HEK293 (cell line): ENCODE results near the gene RTP5.

ENCODE experiments used
- HIC1 ChIP-seq: fragments of 450-650 bp; formaldehyde crosslinking; IDR thresholded peaks from 2 replicates; pipeline ENCODE4 v1.5.1; 2016; ENCODE audit warnings: missing biosample characterization, missing genetic modification characterization
- KLF8 ChIP-seq: fragments of 450-650 bp; formaldehyde crosslinking; IDR thresholded peaks from 2 replicates; pipeline ENCODE4 v1.5.1; 2016; ENCODE audit warnings: missing biosample characterization, missing genetic modification characterization
- PRDM4 ChIP-seq: fragments of 450-650 bp; formaldehyde crosslinking; IDR thresholded peaks from 2 replicates; pipeline ENCODE4 v1.5.1; 2017; ENCODE audit warnings: missing biosample characterization, missing genetic modification characterization
- REST ChIP-seq: fragments of 450-650 bp; formaldehyde crosslinking; IDR thresholded peaks from 2 replicates; pipeline ENCODE4 v1.5.1; 2016; ENCODE audit warnings: missing biosample characterization, missing genetic modification characterization
- ZBTB1 ChIP-seq: fragments of 450-650 bp; formaldehyde crosslinking; IDR thresholded peaks from 2 replicates; pipeline ENCODE4 v1.5.1; 2016; ENCODE audit warnings: missing biosample characterization, missing genetic modification characterization
- ZNF121 ChIP-seq: fragments of 450-650 bp; formaldehyde crosslinking; IDR thresholded peaks from 2 replicates; pipeline ENCODE4 v1.5.1; 2016; ENCODE audit warnings: missing biosample characterization, missing genetic modification characterization
- ZNF157 ChIP-seq: fragments of 450-650 bp; formaldehyde crosslinking; IDR thresholded peaks from 2 replicates; pipeline ENCODE4 v1.5.1; 2016; ENCODE audit warnings: missing biosample characterization, missing genetic modification characterization
- ZNF274 ChIP-seq, 2 experiments: fragments of 200-500 bp in 1 of 2; fragments of 450-650 bp in 1 of 2; sonication (Bioruptor generic) in 1 of 2; formaldehyde crosslinking in 1 of 2; IDR thresholded peaks; 2 replicates each; pipeline versions ENCODE4 v1.5.1 to v1.6.1; 2014 to 2016; ENCODE audit warnings: borderline replicate concordance in 1 of 2, inconsistent platforms in 1 of 2, low read length in 1 of 2, missing biosample characterization in 1 of 2, missing genetic modification characterization in 1 of 2
- ZNF335 ChIP-seq: fragments of 450-650 bp; formaldehyde crosslinking; conservative IDR thresholded peaks from 2 replicates; pipeline ENCODE4 v1.5.1; 2016; ENCODE audit warnings: missing biosample characterization, missing genetic modification characterization
- ZNF341 ChIP-seq: fragments of 450-650 bp; formaldehyde crosslinking; IDR thresholded peaks from 2 replicates; pipeline ENCODE4; 2016; ENCODE audit warnings: low read depth, missing biosample characterization, missing genetic modification characterization
- ZNF548 ChIP-seq: fragments of 450-650 bp; formaldehyde crosslinking; IDR thresholded peaks from 2 replicates; pipeline ENCODE4 v1.5.1; 2016; ENCODE audit warnings: missing biosample characterization, missing genetic modification characterization
- ZNF639 ChIP-seq: fragments of 450-650 bp; formaldehyde crosslinking; IDR thresholded peaks from 2 replicates; pipeline ENCODE4 v1.5.1; 2016; ENCODE audit warnings: missing biosample characterization, missing genetic modification characterization
- TF ChIP-seq, protein P1 (sequence below): fragments of 450-650 bp; formaldehyde crosslinking; IDR thresholded peaks from 2 replicates; pipeline ENCODE4 v1.5.1; 2016; ENCODE audit warnings: missing biosample characterization, missing genetic modification characterization

GRCh38 chr2:241869087-241869961 lies at the start of gene RTP5:
- TF ChIP-seq, protein P1, sequence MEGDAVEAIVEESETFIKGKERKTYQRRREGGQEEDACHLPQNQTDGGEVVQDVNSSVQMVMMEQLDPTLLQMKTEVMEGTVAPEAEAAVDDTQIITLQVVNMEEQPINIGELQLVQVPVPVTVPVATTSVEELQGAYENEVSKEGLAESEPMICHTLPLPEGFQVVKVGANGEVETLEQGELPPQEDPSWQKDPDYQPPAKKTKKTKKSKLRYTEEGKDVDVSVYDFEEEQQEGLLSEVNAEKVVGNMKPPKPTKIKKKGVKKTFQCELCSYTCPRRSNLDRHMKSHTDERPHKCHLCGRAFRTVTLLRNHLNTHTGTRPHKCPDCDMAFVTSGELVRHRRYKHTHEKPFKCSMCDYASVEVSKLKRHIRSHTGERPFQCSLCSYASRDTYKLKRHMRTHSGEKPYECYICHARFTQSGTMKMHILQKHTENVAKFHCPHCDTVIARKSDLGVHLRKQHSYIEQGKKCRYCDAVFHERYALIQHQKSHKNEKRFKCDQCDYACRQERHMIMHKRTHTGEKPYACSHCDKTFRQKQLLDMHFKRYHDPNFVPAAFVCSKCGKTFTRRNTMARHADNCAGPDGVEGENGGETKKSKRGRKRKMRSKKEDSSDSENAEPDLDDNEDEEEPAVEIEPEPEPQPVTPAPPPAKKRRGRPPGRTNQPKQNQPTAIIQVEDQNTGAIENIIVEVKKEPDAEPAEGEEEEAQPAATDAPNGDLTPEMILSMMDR = no peak
- TF ChIP-seq HIC1 (tag by site-specific recombination) (no peak), REST (tag by site-specific recombination) (no peak), PRDM4 (tag by site-specific recombination) (no peak), ZNF121 (tag by site-specific recombination) (no peak), ZNF639 (tag by site-specific recombination) (no peak), ZNF274 (IDR thresholded peaks at IDR 0.05; ENCODE audit: low read length) (no peak), ZNF274 (tag by site-specific recombination; IDR thresholded peaks at IDR 0.05; ENCODE audit: borderline replicate concordance) (no peak), ZBTB1 (tag by site-specific recombination) (no peak), KLF8 (tag by site-specific recombination) (no peak), ZNF548 (tag by site-specific recombination) (no peak), ZNF335 (tag by site-specific recombination) (no peak), ZNF341 (tag by site-specific recombination) (no peak), ZNF157 (tag by site-specific recombination) (no peak)
